ENCODE measurements around the gene CCDC148. TPM values are rescaled to one million over a fixed set of nuclear protein-coding genes. Genes with fewer than 3 reads are reported as not detected.

Gene CCDC148
- total RNA-seq, 1 experiment from 2014 or later, result 0.11 TPM

GRCh38 chr2:158381978-158382377, 74.6 kb downstream of the CCDC148 start:
- intact Hi-C loops (cut with micrococcal nuclease), result no loop called here
- no peaks in the 10 kb centered on the region for H3K36me3 ChIP-seq (ENCODE audit: low read depth, low read length)
- BruUV-seq (replicated peaks), result no TSS peak
- CTCF ChIA-PET, result no interaction called here
- no peak for ATAC-seq
- no peak overlapping the region for H3K4me3 ChIP-seq (ENCODE audit: low read length)
- H3K4me2 ChIP-seq (ENCODE audit: low read length), result no peak overlapping the region
- H3K79me2 ChIP-seq (ENCODE audit: low read length), result no peaks in the 10 kb centered on the region
- H3K4me1 ChIP-seq (ENCODE audit: insufficient read depth, low read length), result no peaks in the 10 kb centered on the region
- no peak overlapping the region for H3K27ac ChIP-seq (ENCODE audit: low read length)
- no peaks in the 10 kb centered on the region for H3K9me2 ChIP-seq (replicated peaks; ENCODE audit: low read length)
- H3K9me3 ChIP-seq (ENCODE audit: low read length), result no peaks in the 10 kb centered on the region
- no peaks in the 10 kb centered on the region for H3F3A ChIP-seq (ENCODE audit: low read length, unreplicated experiment)
- no peak overlapping the region for H2AFZ ChIP-seq (ENCODE audit: low read length)
- no peak for TF ChIP-seq EZH2phosphoT487 (IDR thresholded peaks at IDR 0.05; ENCODE audit: borderline replicate concordance, low read length)
- TF ChIP-seq, protein P1, sequence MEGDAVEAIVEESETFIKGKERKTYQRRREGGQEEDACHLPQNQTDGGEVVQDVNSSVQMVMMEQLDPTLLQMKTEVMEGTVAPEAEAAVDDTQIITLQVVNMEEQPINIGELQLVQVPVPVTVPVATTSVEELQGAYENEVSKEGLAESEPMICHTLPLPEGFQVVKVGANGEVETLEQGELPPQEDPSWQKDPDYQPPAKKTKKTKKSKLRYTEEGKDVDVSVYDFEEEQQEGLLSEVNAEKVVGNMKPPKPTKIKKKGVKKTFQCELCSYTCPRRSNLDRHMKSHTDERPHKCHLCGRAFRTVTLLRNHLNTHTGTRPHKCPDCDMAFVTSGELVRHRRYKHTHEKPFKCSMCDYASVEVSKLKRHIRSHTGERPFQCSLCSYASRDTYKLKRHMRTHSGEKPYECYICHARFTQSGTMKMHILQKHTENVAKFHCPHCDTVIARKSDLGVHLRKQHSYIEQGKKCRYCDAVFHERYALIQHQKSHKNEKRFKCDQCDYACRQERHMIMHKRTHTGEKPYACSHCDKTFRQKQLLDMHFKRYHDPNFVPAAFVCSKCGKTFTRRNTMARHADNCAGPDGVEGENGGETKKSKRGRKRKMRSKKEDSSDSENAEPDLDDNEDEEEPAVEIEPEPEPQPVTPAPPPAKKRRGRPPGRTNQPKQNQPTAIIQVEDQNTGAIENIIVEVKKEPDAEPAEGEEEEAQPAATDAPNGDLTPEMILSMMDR (conservative IDR thresholded peaks at IDR 0.05; ENCODE audit: low read depth, low read length), result no peak
- TF ChIP-seq EZH2 (IDR thresholded peaks at IDR 0.05; ENCODE audit: low read length, unreplicated experiment), result no peak
- no peaks in the 10 kb centered on the region for H4K20me1 ChIP-seq (ENCODE audit: low read length)
- no peak for DNase-seq
- POLR2A ChIA-PET (ENCODE audit: unreplicated experiment), result no interaction called here
- no peaks in the 10 kb centered on the region for H3K27me3 ChIP-seq (ENCODE audit: low read length)
- no peak overlapping the region for H3K9ac ChIP-seq (ENCODE audit: low read length)

DNA sequence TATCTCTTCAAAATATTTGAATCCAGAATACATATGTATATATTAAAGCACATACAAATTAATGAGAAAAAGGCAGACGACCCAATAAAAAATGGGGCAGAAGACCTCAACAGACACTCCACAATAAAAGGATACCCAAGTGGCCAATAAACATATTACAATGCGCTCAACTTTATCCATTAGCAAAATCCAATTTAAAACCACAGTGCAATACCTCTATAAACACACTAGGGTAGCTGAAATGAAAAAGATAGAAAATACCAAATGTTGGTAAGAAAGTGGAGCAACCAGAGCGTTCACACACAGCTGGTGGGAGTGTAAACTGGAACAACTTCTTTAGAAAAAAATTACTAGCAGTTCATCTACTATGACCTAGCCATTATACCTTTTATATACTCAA, 75.3 kb downstream of the CCDC148 start:
- H3K9ac ChIP-seq (ENCODE audit: low read length), result no peak overlapping the region
- H3K36me3 ChIP-seq (ENCODE audit: low read depth, low read length), result no peaks in the 10 kb centered on the region
- DNase-seq (no peak), ATAC-seq (no peak)
- no TSS peak for BruUV-seq (replicated peaks)
- no peaks in the 10 kb centered on the region for H4K20me1 ChIP-seq (ENCODE audit: low read length)
- H3K27ac ChIP-seq (ENCODE audit: low read length), result no peak overlapping the region
- ChIA-PET CTCF (no interaction called here), POLR2A (ENCODE audit: unreplicated experiment) (no interaction called here)
- H3K4me3 ChIP-seq (ENCODE audit: low read length), result no peak overlapping the region
- no peak overlapping the region for H3K4me2 ChIP-seq (ENCODE audit: low read length)
- no peaks in the 10 kb centered on the region for H3F3A ChIP-seq (ENCODE audit: low read length, unreplicated experiment)
- TF ChIP-seq EZH2phosphoT487 (IDR thresholded peaks at IDR 0.05; ENCODE audit: borderline replicate concordance, low read length), result no peak
- no peak for TF ChIP-seq EZH2 (IDR thresholded peaks at IDR 0.05; ENCODE audit: low read length, unreplicated experiment)
- TF ChIP-seq, protein P1 (conservative IDR thresholded peaks at IDR 0.05; ENCODE audit: low read depth, low read length), result no peak
- no peaks in the 10 kb centered on the region for H3K4me1 ChIP-seq (ENCODE audit: insufficient read depth, low read length)
- intact Hi-C loops (cut with micrococcal nuclease), result no loop called here
- no peaks in the 10 kb centered on the region for H3K79me2 ChIP-seq (ENCODE audit: low read length)
- H2AFZ ChIP-seq (ENCODE audit: low read length), result no peak overlapping the region
- H3K9me2 ChIP-seq (replicated peaks; ENCODE audit: low read length), result no peaks in the 10 kb centered on the region
- H3K9me3 ChIP-seq (ENCODE audit: low read length), result no peaks in the 10 kb centered on the region
- no peaks in the 10 kb centered on the region for H3K27me3 ChIP-seq (ENCODE audit: low read length)

DNA sequence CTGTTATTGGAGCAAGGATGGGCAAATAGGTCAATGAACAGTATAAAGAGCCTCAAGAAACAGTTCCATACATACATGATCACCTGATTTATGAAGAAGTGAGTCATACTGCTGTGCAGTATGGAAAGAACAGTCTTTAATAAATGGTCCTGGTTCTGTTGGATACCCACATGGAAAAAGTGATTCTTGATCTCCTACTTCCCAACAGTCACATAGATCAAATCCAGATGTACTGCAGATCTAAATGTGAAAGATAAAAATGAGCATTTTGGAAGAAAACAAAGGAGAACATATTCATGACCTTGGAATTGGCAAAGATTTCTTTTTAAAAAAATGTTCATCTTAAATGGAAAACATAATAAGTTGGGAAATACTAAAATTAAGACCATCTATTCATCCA, 75.8 kb downstream of the CCDC148 start:
- H3K4me2 ChIP-seq (ENCODE audit: low read length), result no peak overlapping the region
- H3K27ac ChIP-seq (ENCODE audit: low read length), result no peak overlapping the region
- no peaks in the 10 kb centered on the region for H3K27me3 ChIP-seq (ENCODE audit: low read length)
- ATAC-seq (no peak), DNase-seq (no peak)
- no peaks in the 10 kb centered on the region for H3K9me3 ChIP-seq (ENCODE audit: low read length)
- ChIA-PET POLR2A (ENCODE audit: unreplicated experiment) (no interaction called here), CTCF (no interaction called here)
- no peaks in the 10 kb centered on the region for H3K4me1 ChIP-seq (ENCODE audit: insufficient read depth, low read length)
- H3K4me3 ChIP-seq (ENCODE audit: low read length), result no peak overlapping the region
- no peaks in the 10 kb centered on the region for H3F3A ChIP-seq (ENCODE audit: low read length, unreplicated experiment)
- no peaks in the 10 kb centered on the region for H3K9me2 ChIP-seq (replicated peaks; ENCODE audit: low read length)
- intact Hi-C loops (cut with micrococcal nuclease), result no loop called here
- no peaks in the 10 kb centered on the region for H3K36me3 ChIP-seq (ENCODE audit: low read depth, low read length)
- TF ChIP-seq, protein P1 (conservative IDR thresholded peaks at IDR 0.05; ENCODE audit: low read depth, low read length), result no peak
- TF ChIP-seq EZH2 (IDR thresholded peaks at IDR 0.05; ENCODE audit: low read length, unreplicated experiment) (no peak), EZH2phosphoT487 (IDR thresholded peaks at IDR 0.05; ENCODE audit: borderline replicate concordance, low read length) (no peak)
- H3K9ac ChIP-seq (ENCODE audit: low read length), result no peak overlapping the region
- H4K20me1 ChIP-seq (ENCODE audit: low read length), result no peaks in the 10 kb centered on the region
- H3K79me2 ChIP-seq (ENCODE audit: low read length), result no peaks in the 10 kb centered on the region
- no TSS peak for BruUV-seq (replicated peaks)
- H2AFZ ChIP-seq (ENCODE audit: low read length), result no peak overlapping the region

Measured in PC-3 (cell line).